Uterine smooth muscle cell (primary cell): ENCODE measurements around the gene UBAP1L. TPM values are rescaled to one million over a fixed set of nuclear protein-coding genes. Genes with fewer than 3 reads are reported as not detected.

Source experiments
- total RNA-seq: library from RNA; depleted of rRNA; stranded (reverse); fragments of >200 nt; gene quantifications from 2 replicates; pipeline ENCODE4 v1.2.3, GENCODE V29; 2014

UBAP1L gene
- 1.3 and 1.7 TPM in 2 replicates for total RNA-seq

DNA sequence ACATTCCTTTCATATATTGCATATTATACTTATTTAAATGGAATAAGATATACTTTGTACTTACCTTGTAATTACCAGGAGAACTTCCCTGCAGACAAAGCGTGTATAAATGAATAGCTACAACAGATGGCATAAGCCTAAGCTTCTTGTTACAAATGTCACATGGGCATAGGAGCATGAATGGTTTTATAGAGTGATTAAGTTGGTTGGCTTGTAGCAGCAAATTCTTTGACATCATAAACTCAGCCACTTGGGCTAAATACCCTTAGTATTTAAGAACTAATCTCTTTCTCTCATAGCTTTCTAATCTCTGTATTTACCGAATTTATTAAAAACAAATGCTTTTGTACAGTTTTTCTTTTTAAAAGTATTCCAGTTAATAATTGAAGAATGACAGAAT lies at the start of gene UBAP1L:
Gene UBAP1L, minus strand, starts transcription at position 115 of the 400 bp plus-strand sequence. CDS start 8,985 bp downstream, outside the sequence.

DNA sequence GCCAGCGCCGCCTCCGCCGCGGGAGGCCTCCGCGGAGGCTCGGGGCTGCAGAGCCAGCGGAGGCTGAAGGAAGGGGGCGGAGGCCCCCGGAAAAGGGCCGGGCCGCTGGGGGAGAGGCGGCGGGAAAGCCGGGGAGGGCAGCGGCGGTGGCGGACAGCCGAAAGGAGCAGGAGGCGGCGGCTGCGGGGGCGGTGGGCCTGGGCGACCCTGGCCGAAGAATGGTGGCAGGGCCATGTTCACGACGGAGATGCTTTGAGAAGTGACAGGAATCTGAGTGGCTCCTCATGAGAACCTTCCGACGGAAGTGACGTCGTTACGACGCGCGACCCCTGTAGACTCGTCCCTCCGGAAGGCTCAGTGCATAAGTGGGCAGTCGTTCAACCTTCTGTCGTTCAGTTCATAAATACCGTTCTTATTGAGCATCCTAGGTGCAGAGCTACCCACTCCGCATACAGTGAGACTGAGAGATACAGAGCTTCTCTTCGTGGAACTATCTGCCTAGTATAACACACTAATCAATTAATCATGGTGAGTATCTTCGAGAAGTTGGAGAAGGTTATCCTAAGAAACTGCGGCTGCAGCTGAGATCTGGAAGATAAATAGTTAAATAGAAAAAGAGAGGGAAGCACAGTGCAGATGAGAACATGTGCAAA lies 18.7 kb upstream of the UBAP1L start, which contains the start of gene PDCD7:
Gene PDCD7, minus strand, starts transcription at position 261 of the 653 bp plus-strand sequence. Its CDS starts 27 bp downstream, at position 234.

DNA sequence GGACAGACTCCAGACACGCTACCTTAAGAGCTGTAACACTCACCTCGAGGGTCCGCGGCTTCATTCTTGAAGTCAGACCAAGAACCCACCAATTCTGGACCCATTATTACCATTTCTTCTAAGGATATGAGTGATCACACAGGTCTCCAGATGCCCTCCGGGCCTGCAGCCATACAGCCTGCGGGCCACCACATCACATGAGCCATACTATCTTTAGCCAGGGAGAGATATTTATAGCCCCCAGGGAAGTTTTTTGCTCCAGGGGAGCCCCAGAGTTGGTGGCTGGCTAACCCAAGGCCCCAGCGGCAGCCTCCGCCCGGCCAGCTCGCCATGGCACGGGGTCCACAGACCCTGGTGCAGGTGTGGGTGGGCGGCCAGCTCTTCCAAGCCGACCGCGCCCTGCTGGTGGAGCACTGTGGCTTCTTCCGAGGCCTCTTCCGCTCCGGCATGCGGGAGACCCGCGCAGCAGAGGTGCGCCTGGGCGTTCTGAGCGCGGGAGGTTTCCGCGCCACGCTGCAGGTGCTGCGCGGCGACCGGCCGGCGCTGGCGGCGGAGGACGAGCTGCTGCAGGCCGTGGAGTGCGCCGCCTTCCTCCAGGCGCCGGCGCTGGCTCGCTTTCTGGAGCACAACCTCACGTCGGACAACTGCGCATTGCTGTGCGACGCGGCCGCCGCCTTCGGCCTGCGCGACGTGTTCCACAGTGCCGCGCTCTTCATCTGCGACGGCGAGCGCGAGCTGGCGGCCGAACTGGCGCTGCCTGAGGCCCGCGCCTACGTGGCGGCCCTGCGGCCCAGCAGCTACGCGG lies 38.3 kb downstream of the UBAP1L start, which contains the start of gene KBTBD13:
Gene KBTBD13, plus strand, starts transcription at position 261 of the 805 bp plus-strand sequence. Its CDS starts 70 bp downstream, at position 331.

DNA sequence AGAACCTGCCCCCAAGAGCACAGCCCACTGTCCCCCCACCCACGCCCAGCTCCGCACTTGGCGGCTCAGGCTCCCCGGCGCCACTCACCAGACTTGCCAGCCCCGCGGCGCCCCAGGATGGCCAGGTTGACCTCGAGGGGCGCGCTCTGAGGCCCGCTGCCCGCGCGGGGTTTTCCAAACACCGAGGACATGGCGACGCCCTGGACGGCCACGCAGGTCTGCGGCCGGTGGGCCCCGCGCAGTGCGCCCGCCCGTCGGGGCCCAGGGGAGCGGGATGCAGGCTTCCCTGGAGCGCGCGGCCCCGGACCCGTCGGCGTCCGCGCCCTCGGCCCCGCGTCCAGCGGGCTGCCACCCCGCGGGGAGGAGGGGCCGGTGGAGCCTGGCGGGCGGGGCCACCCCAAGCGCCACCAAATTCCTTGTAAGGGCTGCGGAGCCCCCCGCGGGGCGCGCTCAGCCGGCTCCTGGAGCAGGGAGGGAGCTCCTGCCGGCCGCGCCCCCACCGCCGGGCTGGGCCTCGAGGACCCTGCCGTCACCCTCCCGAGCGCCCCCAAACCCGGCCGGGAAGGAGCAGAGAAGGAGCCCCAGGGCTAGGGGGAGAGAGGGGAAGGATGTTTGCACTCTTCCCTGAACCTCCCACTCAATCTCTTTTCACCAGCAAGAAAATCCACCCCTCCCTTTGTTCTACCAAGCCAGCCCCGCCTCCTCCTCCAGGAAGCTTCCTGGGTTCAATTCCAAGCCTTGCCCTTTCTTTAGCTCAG lies 47.2 kb downstream of the UBAP1L start, which contains the start of gene RASL12:
Gene RASL12, minus strand, starts transcription at position 347 of the 758 bp plus-strand sequence. Its CDS starts 156 bp downstream, at position 191.

DNA sequence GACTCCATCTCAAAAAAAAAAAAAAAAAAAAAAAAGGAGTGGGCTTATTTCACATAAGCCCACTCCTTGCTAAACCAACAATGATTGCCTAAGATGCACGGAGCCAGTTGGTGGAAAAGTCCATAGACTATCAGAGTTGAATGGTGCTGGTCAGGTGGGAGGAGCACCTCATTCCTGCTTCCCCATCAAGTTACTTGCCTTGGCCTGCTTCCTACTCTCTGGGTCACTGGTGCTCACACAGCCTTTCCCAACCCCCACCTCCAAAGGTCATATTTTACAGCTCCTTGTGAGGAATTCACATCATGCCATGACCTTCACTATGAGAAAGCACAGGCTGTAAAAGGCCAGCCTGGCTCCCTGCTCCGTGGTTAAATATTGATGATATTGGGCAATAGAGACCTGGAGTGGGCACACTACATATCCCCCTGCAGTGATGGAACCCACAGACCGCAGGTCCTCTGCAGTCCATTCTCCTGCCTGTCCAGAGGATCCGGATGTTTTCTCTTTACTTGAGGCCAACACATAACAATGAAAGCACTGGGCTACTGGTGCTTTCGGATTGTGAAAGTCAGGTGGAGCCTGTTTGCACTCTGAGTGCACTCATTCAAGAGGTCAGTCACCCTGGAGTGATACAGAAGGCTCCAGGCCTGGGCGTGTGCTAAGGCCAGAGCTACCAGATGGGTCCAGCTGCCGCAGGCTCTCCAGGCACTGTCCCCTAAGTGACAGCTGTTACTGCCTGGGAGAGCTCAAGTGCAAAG lies 70.1 kb downstream of the UBAP1L start, which contains the start of gene SLC51B:
Gene SLC51B, plus strand, starts transcription at position 664 of the 758 bp plus-strand sequence. CDS start 4,618 bp downstream, outside the sequence.

Other genes with a start within 250 kb of the UBAP1L start
- 3.1 and 3.5 TPM in 2 replicates for gene ANKDD1A, start 203.3 kb downstream of the UBAP1L start, total RNA-seq
- gene SPG21, start 125.3 kb downstream of the UBAP1L start, total RNA-seq = 62.5 and 90.6 TPM in 2 replicates
- gene MTFMT, start 85.6 kb downstream of the UBAP1L start, total RNA-seq = 22.0 and 30.3 TPM in 2 replicates
- gene SLC51B, start 69.8 kb downstream of the UBAP1L start, total RNA-seq = 0.12 and 0.33 TPM in 2 replicates
- gene RASL12, start 47.2 kb downstream of the UBAP1L start, total RNA-seq = 0.87 and 4.1 TPM in 2 replicates
- not detected in 2 replicates for gene KBTBD13, start 38.5 kb downstream of the UBAP1L start, total RNA-seq
- gene PDCD7, start 18.6 kb upstream of the UBAP1L start, total RNA-seq = 22.7 and 24.9 TPM in 2 replicates
- 45.1 and 53.0 TPM in 2 replicates for gene CLPX, start 70.1 kb upstream of the UBAP1L start, total RNA-seq
- gene CILP, start 96.3 kb upstream of the UBAP1L start, total RNA-seq = under 0.01 and 0.12 TPM in 2 replicates
- gene PARP16, start 171.7 kb upstream of the UBAP1L start, total RNA-seq = 1.5 and 1.7 TPM in 2 replicates
- gene RNU5A-1, start 180.9 kb upstream of the UBAP1L start, total RNA-seq = under 0.01 TPM in 1 of 2 replicates, not detected in the other
- not detected in 2 replicates for gene RNU5B-1, start 189.5 kb upstream of the UBAP1L start, total RNA-seq